ENCODE measurements around the gene PRKG1.

Gene PRKG1

GRCh38 chr10:52313256-52313932, 1239.1 kb downstream of the PRKG1 start:
- no peak for DNase-seq

GRCh38 chr10:52313933-52314821, 1239.9 kb downstream of the PRKG1 start, which contains the start of gene DKK1:
DKK1 (plus strand) TSS chr10:52314281; CDS start chr10:52314435, 154 bp downstream.
- no peak for DNase-seq

GRCh38 chr10:52314822-52315552, 1240.7 kb downstream of the PRKG1 start:
- DNase-seq, result no peak

GRCh38 chr10:52316001-52316400, 1241.7 kb downstream of the PRKG1 start:
- DNase-seq, result no peak

- no peak for DNase-seq
Measured at GRCh38 chr10:52316500-52316899, 1242.2 kb downstream of the PRKG1 start.

GRCh38 chr10:52318136-52318701, 1243.9 kb downstream of the PRKG1 start:
- no peak for DNase-seq

GRCh38 chr10:52318822-52319464, 1244.7 kb downstream of the PRKG1 start:
- no peak for DNase-seq

GRCh38 chr10:52319926-52320325, 1245.6 kb downstream of the PRKG1 start:
- DNase-seq, result no peak

- DNase-seq, result no peak
Measured at GRCh38 chr10:52322323-52322722, 1248.0 kb downstream of the PRKG1 start.

- DNase-seq, result no peak
Measured at GRCh38 chr10:52322936-52323335, 1248.6 kb downstream of the PRKG1 start.

- DNase-seq, result no peak
Measured at GRCh38 chr10:52326382-52326781, 1252.1 kb downstream of the PRKG1 start.

GRCh38 chr10:52331638-52332364, 1257.5 kb downstream of the PRKG1 start:
- DNase-seq, result no peak

- no peak for DNase-seq
Measured at GRCh38 chr10:52332815-52333214, 1258.5 kb downstream of the PRKG1 start.

- DNase-seq, result no peak
Measured at GRCh38 chr10:52334595-52334994, 1260.3 kb downstream of the PRKG1 start.

GRCh38 chr10:52335665-52336064, 1261.4 kb downstream of the PRKG1 start:
- no peak for DNase-seq

- no peak for DNase-seq
Measured at GRCh38 chr10:52337225-52337624, 1262.9 kb downstream of the PRKG1 start.

- DNase-seq, result no peak
Measured at GRCh38 chr10:52343439-52343838, 1269.2 kb downstream of the PRKG1 start.

GRCh38 chr10:52346394-52347326, 1272.4 kb downstream of the PRKG1 start:
- no peak for DNase-seq

- no peak for DNase-seq
Measured at GRCh38 chr10:52347327-52347667, 1273.0 kb downstream of the PRKG1 start.

Measured in NCI-H2081 treated with DMSO at 0.1 percent for 48 hours (cell line).